AG09319 (cell line): ENCODE measurements around the gene IGSF22.
"Not testable (repeated sequence)": the region's sequence is repeated elsewhere in the genome, so short reads cannot be mapped to it uniquely, and the experiment has no call there.

Experiments used
- DNase-seq: peaks from one replicate; pipeline ENCODE4 v3.0.0-alpha.2; 2010; ENCODE audit warnings: low read depth; ENCODE audit errors: extremely low read depth
- TF ChIP-seq, protein P1 (sequence below): IDR thresholded peaks from 2 replicates; pipeline ENCODE4 v1.5.1; 2011; ENCODE audit warnings: low read depth, mild to moderate bottlenecking, inconsistent platforms, low read length, moderate library complexity

The IGSF22 gene

DNA sequence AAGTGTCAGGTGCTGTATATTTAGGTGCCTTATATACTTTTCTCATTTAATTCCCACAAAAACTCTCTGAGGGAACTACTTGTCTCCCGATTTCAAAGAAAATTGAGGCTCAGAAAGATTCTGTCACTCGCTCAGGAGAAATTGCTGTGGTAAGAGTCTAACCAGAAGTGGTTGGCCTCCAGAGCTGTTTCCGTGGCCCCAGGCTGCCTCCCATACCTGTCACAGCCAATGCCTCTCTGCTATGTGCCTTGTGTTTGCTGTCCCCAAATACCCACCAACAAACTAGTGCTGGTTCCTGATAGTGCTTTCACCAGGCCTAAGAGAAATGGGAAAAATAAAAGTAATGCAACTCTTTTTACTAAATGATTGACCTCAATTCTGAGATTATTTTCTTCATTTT is 48.4 kb downstream of the IGSF22 start:
- TF ChIP-seq, protein P1, sequence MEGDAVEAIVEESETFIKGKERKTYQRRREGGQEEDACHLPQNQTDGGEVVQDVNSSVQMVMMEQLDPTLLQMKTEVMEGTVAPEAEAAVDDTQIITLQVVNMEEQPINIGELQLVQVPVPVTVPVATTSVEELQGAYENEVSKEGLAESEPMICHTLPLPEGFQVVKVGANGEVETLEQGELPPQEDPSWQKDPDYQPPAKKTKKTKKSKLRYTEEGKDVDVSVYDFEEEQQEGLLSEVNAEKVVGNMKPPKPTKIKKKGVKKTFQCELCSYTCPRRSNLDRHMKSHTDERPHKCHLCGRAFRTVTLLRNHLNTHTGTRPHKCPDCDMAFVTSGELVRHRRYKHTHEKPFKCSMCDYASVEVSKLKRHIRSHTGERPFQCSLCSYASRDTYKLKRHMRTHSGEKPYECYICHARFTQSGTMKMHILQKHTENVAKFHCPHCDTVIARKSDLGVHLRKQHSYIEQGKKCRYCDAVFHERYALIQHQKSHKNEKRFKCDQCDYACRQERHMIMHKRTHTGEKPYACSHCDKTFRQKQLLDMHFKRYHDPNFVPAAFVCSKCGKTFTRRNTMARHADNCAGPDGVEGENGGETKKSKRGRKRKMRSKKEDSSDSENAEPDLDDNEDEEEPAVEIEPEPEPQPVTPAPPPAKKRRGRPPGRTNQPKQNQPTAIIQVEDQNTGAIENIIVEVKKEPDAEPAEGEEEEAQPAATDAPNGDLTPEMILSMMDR = no peak
- DNase-seq = no peak

DNA sequence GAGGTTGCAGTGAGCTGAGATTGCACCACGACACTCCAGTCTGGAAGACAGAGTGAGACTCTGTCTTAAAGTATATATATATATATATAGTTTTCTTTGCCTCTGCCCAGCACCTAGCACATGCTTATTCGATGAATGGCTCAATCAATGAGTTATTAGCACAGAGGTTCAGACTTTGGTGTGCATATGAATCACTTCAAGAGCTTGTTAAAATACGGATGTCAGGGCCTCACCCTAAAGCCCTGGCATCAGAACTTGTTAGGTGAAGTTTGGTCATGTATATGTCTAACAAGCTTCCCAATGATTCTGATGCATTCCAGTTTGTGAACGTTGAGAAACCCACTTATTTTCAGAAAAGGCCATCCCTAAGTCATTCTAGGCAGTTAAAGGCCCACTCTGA is 49.2 kb downstream of the IGSF22 start:
- TF ChIP-seq, protein P1 = no peak
- DNase-seq = no peak

DNA sequence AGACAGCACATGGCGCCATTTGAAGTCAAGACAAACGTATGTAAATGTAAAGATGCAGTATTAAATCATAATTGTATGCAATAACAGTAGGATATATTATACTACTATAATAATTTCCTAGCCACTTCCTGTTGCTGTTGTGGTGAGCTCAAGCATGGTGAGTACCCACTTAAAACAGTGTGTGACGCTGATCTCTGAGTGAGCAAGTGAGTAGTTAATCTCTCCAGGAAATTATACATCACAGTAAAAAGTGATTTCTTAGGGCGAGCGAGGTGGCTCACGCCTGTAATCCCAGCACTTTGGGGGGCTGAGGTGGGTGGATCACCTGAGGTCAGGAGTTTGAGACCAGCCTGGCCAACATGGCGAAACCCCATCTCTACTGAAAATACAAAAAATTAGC is 53.8 kb downstream of the IGSF22 start:
- not testable (repeated sequence) for DNase-seq

DNA sequence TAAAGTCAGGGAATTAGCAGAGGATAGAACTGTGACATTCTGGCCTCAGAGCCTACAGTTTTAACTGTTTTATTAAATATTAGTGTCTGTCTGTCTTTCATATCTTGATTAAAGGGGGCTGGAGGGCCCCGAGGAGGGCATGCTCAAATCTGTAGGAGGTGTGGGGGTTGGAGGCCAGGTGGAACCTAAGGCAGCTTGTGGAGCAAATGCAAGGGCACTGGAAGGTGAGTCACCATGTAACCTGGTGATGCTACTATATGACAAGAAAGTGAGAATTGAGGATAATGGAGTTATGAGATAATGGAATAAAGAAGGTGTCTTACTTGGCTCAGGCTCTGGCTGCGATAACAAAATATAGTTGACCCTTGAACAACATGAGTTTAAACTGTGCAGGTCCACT is 54.7 kb downstream of the IGSF22 start:
- TF ChIP-seq, protein P1 = no peak
- DNase-seq = no peak

DNA sequence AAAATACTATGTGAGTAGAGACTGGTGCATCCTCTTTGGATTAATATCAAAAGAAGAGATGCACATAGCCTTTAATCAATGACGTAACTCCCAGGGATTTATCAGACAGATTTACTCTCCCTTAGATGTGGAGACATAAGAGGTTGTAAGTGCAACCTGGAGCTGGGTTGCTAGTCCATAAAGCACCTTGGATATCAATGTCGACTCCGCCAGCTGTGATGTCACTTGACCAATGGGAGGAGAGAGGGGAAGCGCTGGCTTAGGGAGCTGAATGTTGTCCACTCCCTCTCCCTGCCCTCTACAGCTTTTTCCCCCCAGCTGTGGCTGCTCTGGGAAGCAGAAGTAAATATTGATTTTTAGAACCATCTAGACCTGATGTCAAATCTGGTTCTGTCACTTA is 56.3 kb downstream of the IGSF22 start:
- no peak for DNase-seq
- TF ChIP-seq, protein P1 = no peak

DNA sequence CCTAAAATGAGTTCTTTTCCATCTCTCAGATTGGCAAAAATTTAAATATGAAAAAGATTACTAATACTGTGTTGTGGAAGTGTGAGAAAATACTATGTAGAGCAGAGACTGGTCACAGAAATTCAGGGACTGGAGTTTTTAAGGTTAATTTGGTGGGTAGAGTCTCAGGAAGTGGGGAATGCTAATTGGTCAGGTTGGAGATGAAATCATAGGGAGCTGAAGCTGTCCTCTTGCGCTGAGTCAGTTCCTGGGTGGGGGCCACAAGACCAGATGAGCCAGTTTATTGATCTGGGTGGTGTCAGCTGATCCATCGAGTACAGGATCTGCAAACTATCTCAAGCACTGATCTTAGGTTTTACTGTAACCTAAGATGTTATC is 56.8 kb downstream of the IGSF22 start:
- TF ChIP-seq, protein P1 = no peak
- DNase-seq = no peak

DNA sequence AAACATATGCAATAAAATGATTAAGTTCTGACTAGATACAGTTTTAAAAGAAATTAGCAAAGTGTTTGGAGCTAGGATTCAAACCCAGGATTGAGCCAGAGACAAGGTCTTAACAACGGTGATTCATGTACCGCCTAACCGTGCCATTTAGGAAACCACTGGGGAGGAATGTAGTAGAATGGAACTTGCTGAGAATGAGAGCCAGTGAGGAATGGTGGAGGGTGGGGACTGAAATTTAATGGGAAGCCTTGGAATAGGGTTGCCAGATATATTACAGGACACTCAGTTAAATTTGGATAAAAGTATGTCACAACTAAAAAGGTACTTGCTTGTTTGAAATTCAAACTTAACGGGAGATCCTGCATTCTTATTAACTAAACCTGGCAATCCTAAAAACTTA is 57.9 kb downstream of the IGSF22 start:
- TF ChIP-seq, protein P1 = no peak
- DNase-seq = no peak

DNA sequence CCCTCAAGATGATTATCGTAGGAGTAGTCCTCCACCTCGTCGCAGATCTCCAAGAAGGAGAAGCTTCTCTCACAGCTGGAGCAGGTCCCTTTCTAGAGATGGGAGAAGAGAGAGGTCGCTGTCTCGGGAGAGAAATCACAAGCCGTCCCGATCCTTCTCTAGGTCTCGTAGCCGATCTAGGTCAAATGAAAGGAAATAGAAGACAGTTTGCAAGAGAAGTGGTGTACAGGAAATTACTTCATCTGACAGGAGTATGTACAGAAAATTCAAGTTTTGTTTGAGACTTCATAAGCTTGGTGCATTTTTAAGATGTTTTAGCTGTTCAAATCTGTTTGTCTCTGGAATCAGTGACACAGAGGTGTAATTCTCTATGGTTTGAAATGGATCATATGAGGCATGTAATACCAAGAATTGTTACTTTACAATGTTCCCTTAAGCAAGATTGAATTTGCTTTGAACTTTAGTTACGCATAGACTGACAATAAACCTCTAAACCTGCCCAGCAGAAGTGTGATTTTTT is 60.6 kb downstream of the IGSF22 start:
- not testable (repeated sequence) for DNase-seq
